Transverse colon (tissue), 4 donors: Measurements from ENCODE around the gene DLGAP1. TPM values are rescaled to one million over a fixed set of nuclear protein-coding genes. Genes with fewer than 3 reads are reported as not detected.

Experiments used
- DNase-seq: peaks from one replicate; pipeline ENCODE4 v3.0.0-alpha.2; 2019
- H3K27ac ChIP-seq, 4 donors: fragments of 200-600 bp; sonication (generic); 2 replicates each; pipeline ENCODE4 v1.5.1; 2016 to 2018; ENCODE audit warnings: inconsistent platforms in 4 of 4
- H3K27me3 ChIP-seq: fragments of 200-600 bp; sonication (generic); 2 replicates; pipeline ENCODE4 v1.5.1; 2017; ENCODE audit warnings: inconsistent platforms
- H3K36me3 ChIP-seq, 4 donors: fragments of 200-600 bp; sonication (generic); 2 replicates each; pipeline ENCODE4 v1.5.1; 2017 to 2019; ENCODE audit warnings: inconsistent platforms in 4 of 4
- H3K4me1 ChIP-seq, 4 donors: fragments of 200-600 bp; sonication (generic); 2 replicates each; pipeline ENCODE4 v1.5.1; 2017 to 2020; ENCODE audit warnings: inconsistent platforms in 4 of 4
- H3K4me3 ChIP-seq, 4 donors: fragments of 200-600 bp; sonication (generic); 1 replicate in 1 of 4; 2 replicates in 3 of 4; pipeline versions ENCODE4 v1.5.1 to v1.6.1; 2017 to 2019; ENCODE audit warnings: inconsistent platforms in 4 of 4
- H3K9me3 ChIP-seq, 2 donors: fragments of 200-600 bp; sonication (generic); 2 replicates each; pipeline ENCODE4 v1.5.1; 2017 to 2019; ENCODE audit warnings: inconsistent platforms in 2 of 2
- CTCF ChIP-seq, 5 experiments: fragments of 200-600 bp in 3 of 5; fragments of 450-650 bp in 2 of 5; sonication (generic) in 3 of 5; IDR thresholded peaks; 1 replicate in 2 of 5; 2 replicates in 3 of 5; pipeline ENCODE4 v1.5.1; 2016 to 2017; ENCODE audit warnings: antibody characterized with exemption in 5 of 5, inconsistent platforms in 3 of 5, mild to moderate bottlenecking in 2 of 5, moderate library complexity in 1 of 5
- EP300 ChIP-seq: sonication (generic); formaldehyde crosslinking; IDR thresholded peaks from one replicate; pipeline ENCODE4 v1.6.1; 2017; ENCODE audit warnings: antibody characterized with exemption, low read depth
- POLR2A ChIP-seq: fragments of 450-650 bp; IDR thresholded peaks from one replicate; pipeline ENCODE4 v1.6.1; 2016; ENCODE audit warnings: antibody characterized with exemption, mild to moderate bottlenecking, moderate library complexity
- POLR2AphosphoS5 ChIP-seq, 3 donors: sonication (generic); formaldehyde crosslinking; IDR thresholded peaks; one replicate each; pipeline ENCODE4 v1.6.1; 2016; ENCODE audit warnings: antibody characterized with exemption in 3 of 3
- WGBS, 2 donors: methylation state at CpG; one replicate each; pipeline ENCODE4 v1.1.5; 2018; ENCODE audit warnings: low coverage in 1 of 2; 5-methylcytosine and 5-hydroxymethylcytosine counted together
- in situ Hi-C, 4 donors: fragments of 200-750 bp; cut with MboI; loops; one replicate each; pipeline versions ENCODE4 v1.15.0 to v1.15.1; 2017; ENCODE audit warnings: low sequenced_read_pairs in 3 of 4, low pct_ligation_motif_present in 1 of 4, low pct_unique_long_range_greater_than_20kb in 1 of 4
- intact Hi-C: fragments of 100-400 bp; cut with DNase I; formaldehyde crosslinking; loops from one replicate; pipeline ENCODE4 v1.15.1; 2023; ENCODE audit warnings: low total_unique reads
- total RNA-seq, 4 donors: library from RNA; depleted of rRNA; stranded (reverse); fragments of >200 nt; gene quantifications; one replicate each; pipeline ENCODE4 v1.1.0, GENCODE V29; 2016

Gene DLGAP1
- total RNA-seq, 4 donors from 2014 or later, result 2.7 to 7.2 (median 3.3) TPM

- 37 to 46% methylated on average over 7 to 12 of the region's 12 CpGs for WGBS, 2 donors
- TF ChIP-seq CTCF (IDR thresholded peaks at IDR 0.05), result peak; percentile 76 to 92 (median 79)
- no peak for TF ChIP-seq POLR2A
- TF ChIP-seq EP300, result no peak
- peak in 2 of 3 donors; percentile 42 to 54 for TF ChIP-seq POLR2AphosphoS5 (IDR thresholded peaks at IDR 0.05)
- intact Hi-C loops, result no loop called here
- H3K36me3 ChIP-seq, result no peaks in the 10 kb centered on the region
- peak; percentile 90 for DNase-seq
- H3K27me3 ChIP-seq, result no peaks in the 10 kb centered on the region
- no peak overlapping the region for H3K4me3 ChIP-seq
- H3K9me3 ChIP-seq, result no peaks in the 10 kb centered on the region
- peaks cover 0 to 25% (median 8%) of the 10 kb centered on the region in 4 donors for H3K4me1 ChIP-seq
- peak overlapping the region in 1 of 4 donors; percentile 14 for H3K27ac ChIP-seq
- in situ Hi-C loops, result loop anchor here (5.0 to 25.0 kb wide), 6 partner anchors 124 to 309 kb away; partner anchors contain the start of gene TGIF1 (in 1 of the 4)
Measured at GRCh38 chr18:3585656-3586509, 869.2 kb downstream of the DLGAP1 start.

GRCh38 chr18:3584897-3585460, 870.1 kb downstream of the DLGAP1 start:
- H3K4me1 ChIP-seq, result peaks cover 0 to 25% (median 8%) of the 10 kb centered on the region in 4 donors
- H3K9me3 ChIP-seq, result no peaks in the 10 kb centered on the region
- H3K27me3 ChIP-seq, result no peaks in the 10 kb centered on the region
- intact Hi-C loops, result no loop called here
- no peaks in the 10 kb centered on the region for H3K36me3 ChIP-seq
- H3K4me3 ChIP-seq, result no peak overlapping the region
- no peak for TF ChIP-seq POLR2A
- no peak for TF ChIP-seq POLR2AphosphoS5 (IDR thresholded peaks at IDR 0.05)
- TF ChIP-seq CTCF (IDR thresholded peaks at IDR 0.05), result no peak
- TF ChIP-seq EP300, result no peak
- DNase-seq, result no peak
- H3K27ac ChIP-seq, result peak overlapping the region in 3 of 4 donors; percentile 10 to 25 (median 14)
- in situ Hi-C loops, result loop anchor here (5.0 to 25.0 kb wide), 6 partner anchors 123 to 308 kb away; partner anchors contain the start of gene TGIF1 (in 1 of the 4)
- 79% methylated on average over 6 of the region's 6 CpGs; no CpG with 5 or more reads in 1 of the 2 donors for WGBS, 2 donors

- Histone ChIP-seq H3K9me3 (no peaks in the 10 kb centered on the region), H3K4me1 (peaks cover 0 to 25% (median 8%) of the 10 kb centered on the region in 4 donors), H3K36me3 (no peaks in the 10 kb centered on the region), H3K27me3 (no peaks in the 10 kb centered on the region), H3K27ac (peak overlapping the region; percentile 10 to 55 (median 24)), H3K4me3 (no peak overlapping the region)
- TF ChIP-seq POLR2AphosphoS5 (IDR thresholded peaks at IDR 0.05) (no peak), CTCF (IDR thresholded peaks at IDR 0.05) (no peak), POLR2A (no peak), EP300 (no peak)
- no peak for DNase-seq
- in situ Hi-C loops, result loop anchor here in 2 of 4 donors (10.0 to 25.0 kb wide), 3 partner anchors 122 to 297 kb away; partner anchors contain the start of gene TGIF1 (in 1 of the 2)
- WGBS, 2 donors, result 98 to 100% methylated on average over 2 of the region's 2 CpGs
- intact Hi-C loops, result no loop called here
Measured at GRCh38 chr18:3584266-3584861, 870.7 kb downstream of the DLGAP1 start.

GRCh38 chr18:3583873-3584247, 871.2 kb downstream of the DLGAP1 start:
- peaks cover 0 to 25% (median 8%) of the 10 kb centered on the region in 4 donors for H3K4me1 ChIP-seq
- no peak for DNase-seq
- H3K27ac ChIP-seq, result peak overlapping the region; percentile 1 to 55 (median 24)

More at GRCh38 chr18:3583873-3584247, 871.2 kb downstream of the DLGAP1 start:
- intact Hi-C loops (no loop called here), in situ Hi-C loops (loop anchor here in 2 of 4 donors (10.0 to 25.0 kb wide), 3 partner anchors 122 to 297 kb away; partner anchors contain the start of gene TGIF1 (in 1 of the 2))
- H3K27me3 ChIP-seq, result no peaks in the 10 kb centered on the region
- no peaks in the 10 kb centered on the region for H3K36me3 ChIP-seq
- H3K4me3 ChIP-seq, result no peak overlapping the region
- WGBS, 2 donors, result 71 to 77% methylated on average over 7 of the region's 7 CpGs
- H3K9me3 ChIP-seq, result no peaks in the 10 kb centered on the region
- no peak for TF ChIP-seq POLR2AphosphoS5 (IDR thresholded peaks at IDR 0.05)
- no peak for TF ChIP-seq CTCF (IDR thresholded peaks at IDR 0.05)
- no peak for TF ChIP-seq EP300
- TF ChIP-seq POLR2A, result no peak
